GM04504 (cell line): ENCODE measurements around the gene TSHZ1.

Experiments used
- DNase-seq: peaks from one replicate; pipeline ENCODE4 v3.0.0-alpha.2; 2012; ENCODE audit warnings: low read depth

TSHZ1 gene

DNA sequence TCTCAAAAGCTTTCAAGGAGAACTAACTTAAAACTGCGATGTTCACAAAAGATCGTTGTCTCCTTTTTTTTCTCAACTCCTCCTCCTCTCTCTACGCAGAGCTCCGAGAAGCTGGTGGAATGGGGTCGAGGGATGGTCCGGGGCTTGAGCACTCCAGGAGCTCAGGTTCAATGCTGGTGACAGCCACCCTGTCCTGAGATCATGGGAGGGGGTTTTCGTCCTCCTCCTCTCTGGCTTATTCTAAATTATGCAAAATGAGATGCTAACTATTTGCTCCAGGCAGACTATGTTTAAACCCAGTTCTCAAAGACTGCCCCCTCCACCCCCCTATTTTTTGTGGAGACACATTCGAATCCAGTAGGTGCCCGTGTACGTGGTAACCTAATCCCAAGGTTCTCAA, 11.8 kb downstream of the TSHZ1 start:
- DNase-seq = no peak

DNA sequence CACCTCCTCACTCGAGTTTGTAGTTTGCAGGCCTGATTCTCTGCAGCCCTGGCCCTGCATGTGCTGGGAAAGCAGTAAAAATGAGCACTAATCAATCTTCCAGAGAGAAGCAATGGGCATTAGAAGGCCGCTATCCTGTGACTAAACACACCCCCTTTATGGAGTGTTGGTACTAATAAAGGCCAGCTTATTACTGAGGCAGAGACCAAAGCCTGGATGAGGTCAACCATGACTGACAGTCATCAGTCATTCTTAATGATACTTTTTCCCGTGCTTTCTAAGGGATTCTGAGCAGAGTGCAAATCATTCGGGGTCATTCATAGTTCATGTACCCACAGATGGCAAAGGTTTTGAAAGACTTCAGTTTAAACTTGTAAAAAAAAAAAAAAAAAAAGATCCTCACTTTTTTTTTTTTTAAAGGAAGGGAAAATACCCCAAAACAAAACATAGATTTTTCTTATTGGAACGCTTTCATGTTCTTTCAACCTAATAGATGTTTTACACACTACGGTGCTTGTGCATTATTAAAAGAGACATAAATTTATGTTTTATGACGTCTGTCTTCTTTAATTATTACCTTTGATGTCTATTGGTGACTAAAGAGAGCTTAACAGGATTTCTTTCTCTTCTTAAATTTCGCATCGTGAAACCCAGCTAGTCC, 13.2 kb downstream of the TSHZ1 start:
- no peak for DNase-seq

DNA sequence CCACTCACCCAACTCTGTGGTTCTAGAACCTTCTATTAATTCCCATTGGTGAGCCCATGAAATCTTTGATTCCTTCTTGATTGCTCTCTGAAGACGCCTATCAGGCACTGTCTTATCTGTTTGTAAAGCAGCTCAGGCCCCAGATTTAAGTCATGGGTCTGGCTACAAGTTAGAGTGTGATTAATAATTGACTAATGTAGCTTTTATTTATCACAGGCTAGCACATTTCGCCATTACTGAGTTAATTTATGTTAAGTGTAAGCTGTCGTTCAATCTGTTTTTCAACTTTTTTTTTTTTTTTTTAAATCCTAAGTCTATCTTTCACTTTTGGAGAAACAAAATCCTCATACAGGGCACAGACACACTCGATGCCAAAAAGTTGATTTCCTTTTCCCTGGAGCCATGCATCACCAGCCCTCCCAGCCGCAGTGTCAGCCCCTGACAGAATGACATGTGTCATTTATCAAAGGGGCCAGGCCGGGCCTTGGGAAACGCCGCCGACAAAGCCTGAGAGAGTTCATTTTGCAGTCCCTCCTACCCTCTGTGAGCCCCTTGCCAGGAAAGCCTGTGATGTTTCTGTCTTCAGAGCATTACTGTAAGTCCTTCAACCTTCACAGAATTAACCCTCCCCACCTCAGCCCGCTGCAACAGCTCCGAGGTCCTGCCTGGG, 15.8 kb downstream of the TSHZ1 start:
- DNase-seq = no peak

DNA sequence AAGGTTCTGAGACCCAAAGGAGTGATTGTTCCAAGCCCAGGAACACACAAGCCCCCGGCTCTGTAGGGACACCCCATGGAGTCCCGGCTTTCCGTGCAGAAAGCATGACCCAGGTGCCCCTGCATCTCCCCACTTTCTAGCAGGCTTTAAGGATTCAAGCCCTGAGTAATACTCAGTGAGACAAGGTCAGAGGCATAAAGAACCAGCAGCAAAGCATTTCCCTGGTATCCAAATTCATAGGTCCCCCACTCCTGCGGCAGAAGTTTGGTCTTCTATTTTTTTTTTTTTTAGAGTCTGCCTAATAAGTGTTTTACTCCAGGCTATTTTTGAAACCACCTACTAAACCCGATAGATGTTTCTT, 16.3 kb downstream of the TSHZ1 start:
- no peak for DNase-seq

DNA sequence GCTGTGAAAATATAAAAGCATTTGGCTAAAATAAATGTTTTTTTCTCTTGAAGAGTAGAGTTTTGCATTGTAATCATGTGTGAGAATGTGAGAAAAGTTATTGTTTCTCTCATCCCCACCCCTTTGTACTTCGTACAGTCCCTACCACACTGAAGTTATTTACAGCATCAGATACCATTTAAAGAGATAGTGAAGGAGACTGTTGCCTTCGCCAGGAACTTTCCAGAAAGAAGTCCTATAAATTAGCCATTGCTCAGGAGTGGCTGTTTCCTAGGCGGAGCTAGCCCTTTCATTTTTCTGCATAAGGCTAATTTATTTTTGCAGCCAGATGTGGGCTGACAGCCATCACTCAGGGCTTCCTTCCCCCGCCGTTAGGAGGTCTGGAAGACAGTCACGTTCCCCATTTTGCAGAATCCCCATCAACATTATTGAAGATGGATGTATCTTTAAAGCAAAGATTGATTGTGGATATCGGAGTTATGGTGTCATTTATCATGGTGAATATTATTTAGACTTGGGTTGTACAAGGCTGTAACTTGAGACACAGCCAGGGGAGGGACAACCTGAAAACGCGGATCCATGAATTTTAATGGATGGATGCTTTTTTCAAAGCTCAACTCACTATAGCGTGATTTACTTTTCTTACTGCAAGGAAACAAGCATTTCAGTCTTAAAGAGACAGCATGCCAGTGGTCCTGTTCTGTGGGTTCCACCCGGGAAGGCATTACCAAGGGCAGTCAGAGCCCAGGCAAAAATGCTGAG, 17.1 kb downstream of the TSHZ1 start:
- DNase-seq = no peak

DNA sequence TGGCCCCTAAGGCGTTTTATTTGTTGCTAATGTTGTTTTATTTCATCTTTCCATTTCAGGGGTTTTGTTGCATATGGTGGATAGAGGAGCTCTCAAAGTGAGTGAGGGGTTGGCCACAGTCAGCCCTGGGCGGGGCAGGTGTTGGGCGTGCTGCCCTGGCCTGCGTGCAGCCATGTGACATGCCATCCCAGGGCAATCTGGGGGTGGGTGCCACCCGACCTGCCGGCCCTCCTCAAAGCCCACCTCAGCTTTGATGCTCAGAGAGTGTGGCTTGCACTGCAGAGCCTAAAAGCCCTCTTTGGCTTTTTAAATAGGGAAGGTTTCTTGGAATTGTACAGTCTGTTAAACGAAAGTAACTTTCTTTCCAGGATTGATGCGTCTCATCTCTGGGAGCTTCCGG, 18.4 kb downstream of the TSHZ1 start:
- DNase-seq = no peak

DNA sequence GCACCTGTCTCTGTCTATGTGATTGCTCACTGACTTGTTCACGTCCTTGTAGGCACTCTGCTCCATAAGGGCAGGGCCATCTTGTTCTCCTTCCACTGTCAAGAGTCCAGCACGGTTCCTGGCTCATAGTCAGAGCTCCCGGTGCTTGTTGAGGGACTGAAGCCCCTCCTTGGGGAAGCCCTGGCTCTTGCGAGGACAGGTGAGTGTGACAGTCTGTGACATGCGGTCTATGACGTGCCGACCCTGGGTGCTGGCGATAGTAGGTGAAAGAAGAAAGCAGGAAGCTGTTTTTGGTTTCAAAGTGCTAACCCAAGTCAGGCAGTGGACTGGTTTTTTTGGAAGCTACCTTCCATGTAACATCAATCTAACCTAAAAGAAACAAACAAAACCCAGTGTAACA, 18.8 kb downstream of the TSHZ1 start:
- no peak for DNase-seq

DNA sequence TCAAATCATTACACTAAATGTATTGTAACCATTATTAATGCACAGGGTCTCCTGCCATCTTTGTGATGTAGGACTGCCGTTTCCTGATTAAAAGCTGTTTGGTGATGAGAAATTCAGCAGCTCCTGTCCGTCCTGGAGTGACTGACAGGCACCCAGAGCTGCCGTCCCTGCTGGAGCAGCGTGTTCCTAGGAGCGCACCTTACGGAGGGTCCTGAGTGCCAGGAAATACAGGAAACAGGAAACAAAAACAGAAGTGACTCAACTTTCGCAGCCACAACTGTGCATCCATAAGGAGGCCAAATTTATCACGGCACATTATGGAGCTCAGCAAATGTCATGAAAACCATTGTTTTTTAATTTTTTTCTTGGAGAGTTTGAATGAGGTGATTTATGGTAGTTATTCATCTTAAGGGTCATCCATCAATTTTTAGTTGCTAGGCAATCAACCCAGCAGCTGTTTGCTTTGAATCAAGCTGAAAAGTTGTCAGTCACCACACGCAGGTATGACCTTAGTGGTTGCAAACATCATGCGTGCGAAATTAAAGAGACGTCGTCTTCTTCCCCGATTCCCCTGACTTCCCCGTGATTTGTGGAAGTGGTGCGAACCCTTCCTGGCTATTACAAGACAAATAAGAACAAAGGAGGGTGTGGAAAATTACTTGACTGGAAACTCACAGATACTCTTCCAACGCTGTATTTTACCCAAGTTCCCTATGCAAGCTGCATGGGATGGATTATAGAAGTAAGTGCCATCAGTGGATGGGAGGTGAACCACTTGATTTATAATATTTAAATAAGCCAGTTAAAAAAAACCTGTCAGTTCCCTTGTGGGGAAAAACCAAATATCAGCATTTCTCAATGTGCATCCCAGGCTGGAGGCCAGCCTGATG, 19.8 kb downstream of the TSHZ1 start:
- no peak for DNase-seq

DNA sequence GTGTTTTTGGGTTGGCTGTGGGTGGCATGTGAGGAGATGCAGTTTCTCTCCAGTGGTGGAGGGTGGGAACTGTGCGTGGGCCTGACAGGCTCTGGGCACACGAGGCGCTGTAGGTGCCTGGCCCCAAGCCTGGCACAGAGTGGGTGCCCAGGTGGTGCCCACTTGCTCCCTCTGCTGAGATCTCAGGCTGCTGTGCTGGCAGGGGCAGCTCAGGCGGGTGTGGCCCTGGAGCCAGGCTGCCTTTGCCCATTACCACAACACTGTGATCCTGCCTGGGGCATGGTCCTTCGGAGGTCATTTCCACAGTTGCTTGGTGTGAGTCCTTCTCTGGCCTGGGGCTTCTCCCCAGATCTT, 20.4 kb downstream of the TSHZ1 start:
- no peak for DNase-seq

DNA sequence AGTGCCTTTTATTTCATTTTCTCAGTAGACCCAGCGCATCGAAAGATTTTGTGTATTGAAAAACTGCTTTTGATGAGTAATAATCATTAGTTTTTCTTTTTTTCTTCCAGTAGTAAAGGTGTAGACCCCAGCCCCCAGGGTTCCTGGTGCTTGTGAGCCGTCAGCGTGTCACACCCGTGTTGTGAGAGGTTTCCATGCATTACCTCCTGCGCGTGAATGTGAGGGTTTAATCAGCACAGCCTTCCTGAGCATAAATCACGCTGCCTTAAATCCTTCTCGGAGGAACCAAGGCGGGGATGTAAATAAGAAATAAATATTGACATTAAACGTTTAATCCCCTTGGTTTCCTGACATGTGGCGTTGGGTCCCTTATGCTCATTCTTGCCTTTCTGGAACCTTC, 24.3 kb downstream of the TSHZ1 start:
- DNase-seq = no peak

DNA sequence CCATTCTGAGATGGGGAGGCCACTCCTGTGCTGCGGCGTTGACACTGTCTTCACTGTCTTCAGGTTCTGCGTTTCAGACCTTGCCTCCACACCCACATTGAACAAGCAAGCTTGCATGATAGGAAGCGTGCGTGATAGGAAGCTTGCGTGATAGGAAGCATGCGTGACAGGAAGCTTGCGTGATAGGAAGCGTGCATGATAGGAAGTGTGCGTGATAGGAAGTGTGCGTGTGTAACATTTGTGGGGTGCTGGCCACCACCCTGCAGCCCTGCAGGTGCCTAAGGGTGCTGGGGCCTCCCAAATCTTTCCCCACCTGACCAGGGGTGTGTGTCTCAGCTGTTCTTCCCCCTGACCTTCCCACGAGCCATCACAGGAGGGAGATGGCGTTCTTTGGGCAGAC, 25.3 kb downstream of the TSHZ1 start:
- no peak for DNase-seq

DNA sequence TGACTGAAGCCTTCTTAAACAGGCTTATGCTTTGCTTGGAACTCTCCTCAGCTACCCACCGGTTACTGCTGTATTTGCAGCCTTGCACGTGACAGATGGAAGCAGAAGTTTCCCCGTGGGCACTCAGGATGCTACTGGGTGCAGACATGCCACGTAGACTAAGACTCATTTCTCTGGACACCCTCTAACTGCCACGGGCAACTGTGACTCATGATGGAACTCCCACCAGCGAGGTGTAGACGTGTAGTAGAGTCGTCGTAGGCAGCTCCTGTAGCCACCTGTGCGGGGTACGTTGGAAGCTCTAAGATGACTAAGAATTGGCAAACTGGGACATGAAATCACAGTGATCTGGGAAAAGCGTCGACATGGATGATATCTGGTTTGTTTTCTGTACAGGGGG, 27.5 kb downstream of the TSHZ1 start:
- DNase-seq = no peak

DNA sequence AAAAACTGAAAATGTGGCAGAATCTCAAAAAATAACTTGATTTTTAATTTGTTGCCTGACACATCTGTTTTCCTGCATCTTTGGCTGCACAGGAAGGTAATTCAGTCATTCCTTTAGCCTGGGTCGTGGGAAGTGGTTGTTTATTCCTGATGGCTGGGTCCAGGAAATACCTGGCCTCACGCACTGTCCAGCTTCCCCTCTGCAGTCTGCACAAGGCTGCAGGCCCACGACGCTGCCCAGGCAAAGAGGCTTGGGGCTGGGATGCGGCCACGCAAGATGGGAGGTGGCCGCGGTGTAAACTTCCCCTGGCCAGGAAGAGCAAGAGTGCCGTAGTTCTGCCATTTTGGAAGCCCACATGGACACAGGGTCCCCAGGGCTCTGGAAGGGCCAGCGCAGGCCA, 28.2 kb downstream of the TSHZ1 start:
- no peak for DNase-seq

DNA sequence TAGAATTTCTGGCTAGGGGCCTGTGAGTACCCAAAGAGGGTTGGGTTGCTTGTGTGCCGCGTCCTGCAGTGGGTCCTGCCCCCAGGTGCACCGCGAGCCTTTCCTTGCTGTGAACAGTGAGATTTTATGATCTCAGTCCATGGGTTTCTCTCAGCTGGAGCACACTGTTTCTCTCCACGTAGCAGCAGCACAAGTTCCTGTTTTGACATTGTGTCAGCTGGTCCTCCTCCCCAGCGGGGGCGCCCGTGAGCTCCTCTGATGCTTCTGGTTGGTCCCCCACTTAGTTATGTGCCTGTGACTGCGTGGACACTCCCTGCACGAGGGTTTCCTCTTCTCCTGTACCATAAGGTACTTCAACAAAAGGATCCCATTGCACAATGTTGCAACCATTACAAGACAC, 29.8 kb downstream of the TSHZ1 start:
- DNase-seq = no peak

DNA sequence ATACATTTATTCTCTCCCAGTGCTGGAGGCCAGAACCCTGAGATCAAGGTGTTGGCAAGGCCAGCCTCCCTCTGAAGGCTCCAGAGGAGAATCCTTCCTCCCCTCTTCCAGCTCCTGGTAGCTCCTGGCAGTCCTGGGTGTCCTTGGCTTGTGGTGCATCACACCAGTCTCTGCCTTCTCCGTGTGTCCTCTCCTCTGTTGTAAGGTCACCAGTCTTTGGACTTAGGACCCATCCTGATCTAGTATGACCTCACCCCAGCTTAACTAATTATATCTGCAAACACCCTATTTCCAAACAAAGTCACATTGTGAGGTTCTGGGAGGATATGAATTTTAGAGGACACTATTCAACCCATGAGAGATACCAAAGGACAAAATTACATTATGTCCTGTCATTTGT, 31.1 kb downstream of the TSHZ1 start:
- no peak for DNase-seq

DNA sequence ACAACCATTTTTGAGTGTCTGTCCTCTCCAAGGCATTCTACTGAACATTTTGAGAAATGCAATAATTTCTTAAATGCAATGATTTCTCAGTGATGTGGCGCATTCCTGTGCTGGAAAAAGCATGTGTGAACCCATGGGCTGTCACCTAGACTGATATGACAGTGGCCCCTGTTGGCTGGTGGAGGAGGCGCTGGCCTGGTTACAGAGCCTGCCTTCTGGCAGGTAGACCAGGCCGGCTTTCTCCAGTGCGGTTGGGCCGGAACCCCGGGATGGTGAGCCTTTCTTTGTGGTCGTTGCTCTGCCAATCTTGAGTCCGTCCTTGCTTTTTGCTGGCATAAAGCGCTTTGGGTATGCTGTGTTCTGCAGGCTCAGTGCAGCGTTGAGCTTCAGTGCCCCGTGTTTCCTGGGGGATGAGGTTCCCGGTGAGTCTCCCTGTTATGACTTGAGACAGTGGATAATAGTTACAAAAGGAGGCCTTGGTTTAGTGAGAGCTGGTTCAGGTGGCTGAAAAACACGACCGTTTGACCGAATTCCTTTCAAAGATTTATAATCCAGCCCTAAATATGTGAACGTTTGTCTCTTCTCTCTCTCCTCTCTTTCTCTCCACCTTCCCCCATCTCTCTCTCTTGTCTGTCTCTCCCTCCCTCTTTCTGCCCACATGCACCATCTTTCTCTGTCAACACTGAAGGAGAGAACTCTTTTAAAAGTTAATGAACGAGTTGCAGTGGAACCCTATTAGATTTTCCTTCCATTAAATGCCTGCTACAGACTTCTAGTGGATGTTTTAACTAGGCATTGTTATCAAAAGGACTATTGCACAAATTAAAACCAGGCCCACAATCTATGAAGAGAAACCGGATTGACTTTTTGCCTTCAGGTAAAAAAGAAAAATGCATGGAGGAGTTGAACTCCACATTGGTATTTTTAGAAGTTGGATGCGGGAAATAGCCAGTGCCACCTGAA, 34.0 kb downstream of the TSHZ1 start:
- DNase-seq = no peak

DNA sequence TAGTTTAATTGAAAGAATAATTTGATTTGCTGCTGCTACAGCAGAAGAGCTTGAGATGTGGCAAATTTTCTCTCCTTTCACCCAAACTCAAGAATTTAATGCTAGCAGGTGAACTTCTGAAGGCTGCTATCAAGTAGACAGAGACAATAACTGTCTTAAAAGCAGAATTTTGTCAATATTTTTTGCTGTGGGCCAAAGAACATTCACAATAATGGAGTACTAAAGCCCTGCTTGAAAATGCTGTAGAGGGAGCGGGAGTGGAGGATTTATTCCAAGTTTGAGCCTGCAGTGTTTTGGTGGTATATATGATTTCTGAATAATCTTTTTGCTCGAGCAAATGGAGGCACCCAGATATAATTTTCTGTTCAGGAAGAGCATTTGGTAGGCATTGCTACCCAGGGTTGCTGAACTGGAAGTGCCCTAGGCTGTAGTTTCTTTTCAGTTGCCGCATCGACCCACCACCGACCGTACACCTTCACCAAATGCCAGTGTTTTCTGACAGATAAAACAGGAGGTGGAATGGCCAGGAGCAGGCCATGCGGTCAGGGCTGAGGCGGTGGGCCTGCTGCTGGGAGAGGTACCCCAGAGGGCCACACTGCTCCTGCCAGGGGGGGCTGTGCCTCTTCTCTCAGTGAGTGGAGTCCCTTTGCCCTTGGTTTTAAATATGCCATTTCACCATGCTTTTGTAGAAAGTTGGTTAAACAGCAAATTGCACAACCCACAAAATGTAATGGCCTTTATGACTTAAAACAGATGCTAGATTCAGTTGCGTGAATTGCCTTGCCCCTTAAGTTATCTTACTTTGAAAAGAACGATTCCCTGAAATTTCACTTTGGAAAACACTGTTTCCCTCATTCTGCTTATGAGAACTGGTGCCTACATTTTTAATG, 36.4 kb downstream of the TSHZ1 start:
- peak; percentile 32 for DNase-seq

DNA sequence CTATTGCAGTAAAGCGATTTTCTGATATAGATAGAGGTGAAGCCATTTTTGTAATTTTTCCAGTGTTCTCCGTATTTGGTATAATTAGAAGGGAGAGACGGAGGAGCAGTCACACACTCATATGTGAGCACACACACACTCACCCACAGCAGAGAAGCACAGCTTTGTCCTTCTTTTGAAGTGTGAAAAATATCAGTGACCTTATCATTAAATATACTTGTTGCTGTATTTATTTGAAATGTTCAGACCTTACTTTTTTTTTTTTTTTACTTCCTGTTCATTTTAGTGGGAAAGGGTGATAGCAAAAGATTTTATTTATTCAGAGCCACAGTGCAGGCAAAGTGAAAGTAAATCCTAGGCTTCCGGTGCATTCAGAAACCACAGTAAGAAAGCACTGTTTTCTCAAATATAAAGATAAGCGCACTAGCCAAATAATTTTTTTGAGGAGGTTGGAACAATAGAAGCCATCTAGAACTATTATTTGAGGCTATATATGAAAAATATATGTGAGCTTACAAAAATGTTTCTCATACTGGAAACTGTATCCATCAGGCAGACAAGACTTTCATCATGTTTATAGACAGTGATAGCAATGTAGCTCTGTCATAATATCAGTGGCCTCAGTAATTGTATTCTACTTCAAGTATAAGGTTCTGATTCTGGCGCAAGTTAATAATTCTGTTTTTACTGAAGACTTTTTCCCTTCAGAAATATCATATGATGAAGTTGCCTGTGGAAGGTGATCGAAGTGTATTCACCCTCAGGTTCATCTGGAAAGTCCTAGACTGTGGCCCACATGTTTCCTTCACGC, 37.2 kb downstream of the TSHZ1 start:
- DNase-seq = peak; percentile 30

DNA sequence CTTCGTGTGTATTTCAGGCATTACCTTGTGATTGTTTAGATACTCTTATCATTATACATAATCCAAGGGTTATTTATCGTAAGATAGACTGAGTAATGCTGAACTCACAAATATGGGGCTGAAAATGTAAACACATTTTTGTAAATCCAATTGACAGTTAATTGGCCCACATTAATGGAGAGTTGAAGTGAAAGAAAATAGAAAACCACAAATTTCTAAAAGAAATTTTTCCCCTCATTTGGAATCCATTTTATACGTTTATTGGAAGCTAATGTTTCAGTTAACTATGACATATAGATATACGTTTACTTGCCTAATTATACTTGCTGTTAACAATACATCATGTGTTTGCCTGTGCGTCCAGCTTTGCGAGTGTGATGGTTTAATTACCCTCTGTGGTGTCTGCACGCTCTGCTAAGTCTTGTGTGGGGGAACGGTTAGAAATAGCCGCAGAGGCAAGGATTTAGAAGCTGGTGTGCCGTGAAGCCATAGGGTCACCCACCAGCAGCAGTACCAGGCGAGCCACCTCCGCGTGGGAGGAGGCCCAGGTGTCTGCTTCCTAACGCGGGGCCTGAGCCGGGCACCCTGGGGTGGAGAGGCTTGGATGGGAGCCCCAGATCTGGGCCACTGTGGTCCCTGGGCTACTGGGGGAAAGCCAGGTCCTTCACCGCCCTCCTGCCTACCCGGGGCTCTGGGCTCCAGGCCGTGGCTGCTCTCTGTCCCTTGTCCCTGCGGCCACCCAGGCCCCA, 38.0 kb downstream of the TSHZ1 start:
- DNase-seq = no peak
